Lower lobe of right lung (tissue), 2 donors: ENCODE data around the gene CCDC157. TPM values are rescaled to one million over a fixed set of nuclear protein-coding genes. Genes with fewer than 3 reads are reported as not detected.
A peak's percentile ranks its signal among the peaks of the same experiment; 100 is the strongest.
"Not testable (repeated sequence)": the region's sequence is repeated elsewhere in the genome, so short reads cannot be mapped to it uniquely, and the experiment has no call there.

Source experiments
- ATAC-seq, 2 donors: fragments of 200-7000 bp; cut with Tn5 transposase; one replicate each; pipeline ENCODE4 v1.9.1; 2020 to 2022; ENCODE audit warnings: mild to moderate bottlenecking in 2 of 2, moderate library complexity in 2 of 2
- DNase-seq: peaks from one replicate; pipeline ENCODE4 v3.0.0-alpha.2; 2020
- H3K27ac ChIP-seq: fragments of 200-600 bp; one replicate; pipeline ENCODE4 v1.8.0; 2022
- H3K27me3 ChIP-seq: fragments of 200-600 bp; one replicate; pipeline ENCODE4 v1.8.0; 2022; ENCODE audit warnings: low read depth
- H3K36me3 ChIP-seq: fragments of 200-600 bp; one replicate; pipeline ENCODE4 v1.8.0; 2022; ENCODE audit warnings: mild to moderate bottlenecking
- H3K4me1 ChIP-seq: fragments of 200-600 bp; one replicate; pipeline ENCODE4 v1.8.0; 2022
- H3K4me3 ChIP-seq: fragments of 200-600 bp; one replicate; pipeline ENCODE4 v1.8.0; 2022; ENCODE audit warnings: mild to moderate bottlenecking
- H3K9me3 ChIP-seq: fragments of 200-600 bp; one replicate; pipeline ENCODE4 v1.8.0; 2022
- intact Hi-C: fragments of 100-400 bp; cut with DNase I; formaldehyde crosslinking; loops from one replicate; pipeline ENCODE4 v1.11.0; 2022
- total RNA-seq: library from RNA; stranded (reverse); fragmentation: NEBNext Ultra II Directional; extraction: Animal tissue kit (Norgen Biotek cat#: 25700); gene quantifications from one replicate; pipeline ENCODE4 v1.2.1, GENCODE V29; 2021
- TF ChIP-seq, protein P1 (sequence below): fragments of 200-600 bp; IDR thresholded peaks from one replicate; pipeline ENCODE4 v1.8.0; 2022; ENCODE audit warnings: antibody characterized with exemption, mild to moderate bottlenecking
- donor health status: DM: no; HTN: yes; CAD: no; lungs with severe emphysema.

Gene CCDC157
- total RNA-seq, 1 donor from 2014 or later = 5.2 TPM

DNA sequence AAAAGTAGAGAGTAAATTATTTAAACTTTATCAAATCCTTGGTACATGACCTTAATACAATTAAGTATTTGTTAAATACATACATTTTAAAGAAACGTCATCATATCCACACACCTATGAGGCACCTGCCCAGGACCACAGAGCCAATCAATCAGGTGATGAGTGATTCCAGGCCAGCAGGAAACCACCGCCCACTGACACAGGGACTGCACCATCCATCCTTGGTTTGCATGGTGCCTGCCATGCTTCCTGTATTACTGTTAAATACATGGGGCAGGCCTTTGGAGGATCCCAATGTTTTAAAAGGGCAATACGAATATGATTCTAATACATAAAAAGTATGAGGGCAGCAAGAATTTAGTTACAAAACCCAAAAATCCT is 23.1 kb upstream of the CCDC157 start:
- Histone ChIP-seq H3K9me3 (no peaks in the 10 kb centered on the region), H3K36me3 (peaks cover 88% of the 10 kb centered on the region), H3K4me3 (no peak overlapping the region), H3K27ac (no peak overlapping the region), H3K4me1 (no peaks in the 10 kb centered on the region), H3K27me3 (no peaks in the 10 kb centered on the region)
- DNase-seq (no peak), ATAC-seq (no peak)
- TF ChIP-seq, protein P1, sequence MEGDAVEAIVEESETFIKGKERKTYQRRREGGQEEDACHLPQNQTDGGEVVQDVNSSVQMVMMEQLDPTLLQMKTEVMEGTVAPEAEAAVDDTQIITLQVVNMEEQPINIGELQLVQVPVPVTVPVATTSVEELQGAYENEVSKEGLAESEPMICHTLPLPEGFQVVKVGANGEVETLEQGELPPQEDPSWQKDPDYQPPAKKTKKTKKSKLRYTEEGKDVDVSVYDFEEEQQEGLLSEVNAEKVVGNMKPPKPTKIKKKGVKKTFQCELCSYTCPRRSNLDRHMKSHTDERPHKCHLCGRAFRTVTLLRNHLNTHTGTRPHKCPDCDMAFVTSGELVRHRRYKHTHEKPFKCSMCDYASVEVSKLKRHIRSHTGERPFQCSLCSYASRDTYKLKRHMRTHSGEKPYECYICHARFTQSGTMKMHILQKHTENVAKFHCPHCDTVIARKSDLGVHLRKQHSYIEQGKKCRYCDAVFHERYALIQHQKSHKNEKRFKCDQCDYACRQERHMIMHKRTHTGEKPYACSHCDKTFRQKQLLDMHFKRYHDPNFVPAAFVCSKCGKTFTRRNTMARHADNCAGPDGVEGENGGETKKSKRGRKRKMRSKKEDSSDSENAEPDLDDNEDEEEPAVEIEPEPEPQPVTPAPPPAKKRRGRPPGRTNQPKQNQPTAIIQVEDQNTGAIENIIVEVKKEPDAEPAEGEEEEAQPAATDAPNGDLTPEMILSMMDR = no peak
- intact Hi-C loops = no loop called here

- DNase-seq = no peak
- TF ChIP-seq, protein P1 = no peak
- intact Hi-C loops = no loop called here
- Histone ChIP-seq H3K9me3 (no peaks in the 10 kb centered on the region), H3K4me1 (no peaks in the 10 kb centered on the region), H3K36me3 (peaks cover 96% of the 10 kb centered on the region), H3K4me3 (no peak overlapping the region), H3K27ac (no peak overlapping the region), H3K27me3 (no peaks in the 10 kb centered on the region)
- ATAC-seq = peak in 1 of 2 donors; percentile 20
Measured at GRCh38 chr22:30334646-30335045, 22.2 kb upstream of the CCDC157 start.

GRCh38 chr22:30335236-30335635 is 21.6 kb upstream of the CCDC157 start:
- TF ChIP-seq, protein P1 = no peak
- H3K36me3 ChIP-seq = peaks cover 99% of the 10 kb centered on the region
- no peaks in the 10 kb centered on the region for H3K4me1 ChIP-seq
- ATAC-seq (no peak), DNase-seq (no peak)
- H3K27ac ChIP-seq = no peak overlapping the region
- intact Hi-C loops = no loop called here
- no peaks in the 10 kb centered on the region for H3K27me3 ChIP-seq
- H3K4me3 ChIP-seq = no peak overlapping the region
- H3K9me3 ChIP-seq = no peaks in the 10 kb centered on the region

DNA sequence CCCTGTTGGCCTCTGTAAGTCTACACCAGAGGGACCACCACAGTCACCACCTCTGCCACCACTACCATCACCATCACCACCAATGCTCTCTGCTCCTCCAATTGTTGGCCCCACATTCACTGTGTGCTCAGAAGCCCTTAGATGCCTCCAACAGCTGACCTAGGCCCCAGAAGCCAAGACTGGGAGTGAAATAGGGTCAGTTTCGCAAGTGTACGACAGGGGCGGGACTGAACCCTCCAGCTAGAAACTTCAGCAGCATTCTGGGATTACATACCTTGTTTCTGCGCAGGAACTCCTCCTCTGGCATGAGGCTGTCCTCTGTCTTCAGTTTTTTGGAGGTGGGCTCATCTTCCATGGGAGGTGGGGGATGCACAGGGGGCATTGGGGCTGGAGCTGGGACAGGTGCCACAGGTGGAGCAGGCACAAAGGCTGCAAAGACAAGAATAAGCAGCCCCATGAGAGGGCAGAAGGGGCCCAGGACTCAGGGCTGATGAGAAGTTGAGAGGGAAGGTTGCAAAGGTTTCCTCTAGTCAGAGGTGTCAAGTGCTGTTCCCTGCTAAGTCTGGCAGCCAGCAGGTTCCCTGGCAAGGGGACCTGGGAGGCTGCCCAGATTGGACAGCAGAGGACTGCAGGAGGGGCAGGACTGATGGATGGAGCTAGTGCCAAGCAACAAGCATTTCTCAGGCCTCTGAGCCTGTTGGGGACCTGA is 19.9 kb upstream of the CCDC157 start:
- Histone ChIP-seq H3K9me3 (no peaks in the 10 kb centered on the region), H3K4me3 (no peak overlapping the region), H3K36me3 (peaks cover 100% of the 10 kb centered on the region), H3K27ac (no peak overlapping the region), H3K27me3 (no peaks in the 10 kb centered on the region), H3K4me1 (no peaks in the 10 kb centered on the region)
- TF ChIP-seq, protein P1 = no peak
- intact Hi-C loops = no loop called here
- ATAC-seq (no peak), DNase-seq (no peak)

- no peak overlapping the region for H3K4me3 ChIP-seq
- ATAC-seq (no peak), DNase-seq (no peak)
- no peaks in the 10 kb centered on the region for H3K4me1 ChIP-seq
- no peaks in the 10 kb centered on the region for H3K27me3 ChIP-seq
- TF ChIP-seq, protein P1 = no peak
- H3K36me3 ChIP-seq = peaks cover 100% of the 10 kb centered on the region
- intact Hi-C loops = no loop called here
- no peaks in the 10 kb centered on the region for H3K9me3 ChIP-seq
- no peak overlapping the region for H3K27ac ChIP-seq
Measured at GRCh38 chr22:30337461-30337778, 19.4 kb upstream of the CCDC157 start.

DNA sequence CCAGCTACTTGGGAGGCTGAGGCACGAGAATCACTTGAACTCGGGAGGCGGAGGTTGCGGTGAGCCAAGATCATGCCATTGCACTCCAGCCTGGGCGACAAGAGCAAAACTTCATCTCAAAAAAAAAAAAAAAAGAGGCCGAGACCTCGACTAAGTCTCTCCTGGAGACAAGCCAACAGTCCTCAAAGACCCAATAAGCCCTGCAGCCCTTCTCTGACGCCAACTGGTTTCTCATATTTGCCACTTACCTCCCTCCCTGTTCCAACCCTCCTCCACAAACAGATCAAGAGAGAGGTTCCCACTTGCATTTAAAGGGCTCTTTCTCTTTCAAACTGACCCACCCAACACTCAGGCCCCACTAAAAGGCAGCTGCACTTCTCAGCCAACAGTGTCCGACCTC is 18.5 kb upstream of the CCDC157 start:
- H3K27ac ChIP-seq, DNase-seq, H3K27me3 ChIP-seq, H3K4me1 ChIP-seq, H3K9me3 ChIP-seq, ATAC-seq, H3K4me3 ChIP-seq, intact Hi-C loops: not testable (repeated sequence)
- peaks cover 100% of the 10 kb centered on the region for H3K36me3 ChIP-seq
